SU-DHL-6 (cell line): ENCODE results near the gene CCER1.

Source experiments
- H2AFZ ChIP-seq: fragments of 200-600 bp; sonication (generic); 2 replicates; pipeline ENCODE4 v1.6.1; 2014; ENCODE audit warnings: low read depth, mild to moderate bottlenecking, moderate library complexity, mixed read lengths, antibody characterized with exemption, low read length; ENCODE audit not compliant: severe bottlenecking
- H3F3A ChIP-seq: fragments of 200-600 bp; shearing (Covaris generic); 2 replicates; pipeline ENCODE4 v1.6.0; 2016; ENCODE audit warnings: antibody characterized with exemption, mild to moderate bottlenecking; ENCODE audit not compliant: insufficient read depth
- H3K27ac ChIP-seq: fragments of 200-600 bp; sonication (generic); 2 replicates; pipeline ENCODE4 v1.5.1; 2016; ENCODE audit warnings: low read depth, mild to moderate bottlenecking, low read length, moderate library complexity, mixed read lengths
- H3K27me3 ChIP-seq: fragments of 200-600 bp; sonication (generic), shearing (Covaris generic); 2 replicates; pipeline ENCODE4 v1.6.0; 2014; ENCODE audit warnings: mild to moderate bottlenecking, low read length
- H3K36me3 ChIP-seq: fragments of 200-600 bp; sonication (generic); 2 replicates; pipeline ENCODE4 v1.6.1; 2014; ENCODE audit warnings: mild to moderate bottlenecking, low read length, mixed read lengths
- H3K4me2 ChIP-seq: fragments of 300-600, 200-600 bp; shearing (Covaris generic), sonication (generic); 2 replicates; pipeline ENCODE4 v1.6.0; 2014; ENCODE audit warnings: low read length, low read depth, mild to moderate bottlenecking; ENCODE audit not compliant: poor library complexity, severe bottlenecking
- H3K4me3 ChIP-seq: fragments of 200-600 bp; sonication (generic); 2 replicates; pipeline ENCODE4 v1.5.1; 2014; ENCODE audit warnings: antibody characterized with exemption, low read length, mild to moderate bottlenecking, mixed read lengths; ENCODE audit not compliant: insufficient read depth, poor library complexity, severe bottlenecking
- H3K79me2 ChIP-seq: fragments of 200-600 bp; sonication (generic); 2 replicates; pipeline ENCODE4 v1.6.1; 2014; ENCODE audit warnings: mild to moderate bottlenecking, low read length, moderate library complexity; ENCODE audit not compliant: insufficient read depth
- H3K9ac ChIP-seq: fragments of 200-600 bp; sonication (generic); 2 replicates; pipeline ENCODE4 v1.7.0; 2014; ENCODE audit warnings: mild to moderate bottlenecking, low read length
- H3K9me2 ChIP-seq: fragments of 200-600 bp; sonication (generic); replicated peaks from 2 replicates; pipeline ENCODE4 v1.6.1; 2014; ENCODE audit warnings: low read length; ENCODE audit not compliant: insufficient read depth
- H3K9me3 ChIP-seq: fragments of 200-600 bp; sonication (generic); 2 replicates; pipeline ENCODE4 v1.6.1; 2014; ENCODE audit warnings: low read length, mixed read lengths; ENCODE audit not compliant: insufficient read depth
- H4K20me1 ChIP-seq: fragments of 200-600 bp; sonication (generic); 2 replicates; pipeline ENCODE4 v1.6.1; 2014; ENCODE audit warnings: low read depth, mild to moderate bottlenecking, antibody characterized with exemption, low read length, moderate library complexity, mixed read lengths
- EZH2phosphoT487 ChIP-seq: fragments of 200-600 bp; sonication (generic), shearing (Covaris generic); conservative IDR thresholded peaks from 2 replicates; pipeline ENCODE4 v1.6.1; 2018; ENCODE audit warnings: mild to moderate bottlenecking, antibody characterized with exemption, low read length, moderate library complexity, mixed read lengths
- TF ChIP-seq, protein P1 (sequence below): fragments of 200-600 bp; sonication (generic); IDR thresholded peaks from one replicate; pipeline ENCODE4 v1.5.1; 2017; ENCODE audit warnings: antibody characterized with exemption, mild to moderate bottlenecking, low read length, moderate library complexity; ENCODE audit not compliant: insufficient read depth, poor library complexity, severe bottlenecking

CCER1 gene

DNA sequence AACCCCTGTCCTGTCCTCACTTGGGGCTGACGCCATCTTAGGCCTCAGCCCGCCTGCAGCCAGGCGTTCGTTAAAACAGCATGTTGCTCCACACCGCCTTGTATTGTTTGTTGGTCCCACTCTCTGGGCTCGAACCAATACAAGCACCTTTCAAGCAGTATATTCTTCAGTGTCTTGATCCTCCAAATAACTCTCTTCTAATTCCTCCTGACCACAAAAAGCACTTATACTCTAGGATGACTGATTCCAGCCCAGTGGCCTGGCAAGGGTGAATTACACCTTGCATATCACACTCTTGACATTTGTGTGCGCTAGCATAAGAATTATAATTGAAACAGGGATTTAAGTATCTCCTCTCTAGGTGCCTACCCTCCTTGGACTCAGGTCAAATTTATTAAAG is 7.1 kb downstream of the CCER1 start:
- Histone ChIP-seq H3K79me2 (no peaks in the 10 kb centered on the region), H3K9me3 (no peaks in the 10 kb centered on the region)
- TF ChIP-seq, protein P1, sequence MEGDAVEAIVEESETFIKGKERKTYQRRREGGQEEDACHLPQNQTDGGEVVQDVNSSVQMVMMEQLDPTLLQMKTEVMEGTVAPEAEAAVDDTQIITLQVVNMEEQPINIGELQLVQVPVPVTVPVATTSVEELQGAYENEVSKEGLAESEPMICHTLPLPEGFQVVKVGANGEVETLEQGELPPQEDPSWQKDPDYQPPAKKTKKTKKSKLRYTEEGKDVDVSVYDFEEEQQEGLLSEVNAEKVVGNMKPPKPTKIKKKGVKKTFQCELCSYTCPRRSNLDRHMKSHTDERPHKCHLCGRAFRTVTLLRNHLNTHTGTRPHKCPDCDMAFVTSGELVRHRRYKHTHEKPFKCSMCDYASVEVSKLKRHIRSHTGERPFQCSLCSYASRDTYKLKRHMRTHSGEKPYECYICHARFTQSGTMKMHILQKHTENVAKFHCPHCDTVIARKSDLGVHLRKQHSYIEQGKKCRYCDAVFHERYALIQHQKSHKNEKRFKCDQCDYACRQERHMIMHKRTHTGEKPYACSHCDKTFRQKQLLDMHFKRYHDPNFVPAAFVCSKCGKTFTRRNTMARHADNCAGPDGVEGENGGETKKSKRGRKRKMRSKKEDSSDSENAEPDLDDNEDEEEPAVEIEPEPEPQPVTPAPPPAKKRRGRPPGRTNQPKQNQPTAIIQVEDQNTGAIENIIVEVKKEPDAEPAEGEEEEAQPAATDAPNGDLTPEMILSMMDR: no peak
- no peak for TF ChIP-seq EZH2phosphoT487

GRCh38 chr12:90945070-90945649 is 9.8 kb downstream of the CCER1 start:
- Histone ChIP-seq H4K20me1 (no peaks in the 10 kb centered on the region), H2AFZ (no peak overlapping the region), H3K27ac (no peak overlapping the region), H3K27me3 (no peaks in the 10 kb centered on the region), H3K9ac (no peak overlapping the region), H3K4me3 (no peak overlapping the region), H3K36me3 (no peaks in the 10 kb centered on the region), H3F3A (no peaks in the 10 kb centered on the region), H3K79me2 (no peaks in the 10 kb centered on the region), H3K4me2 (no peak overlapping the region), H3K9me2 (no peaks in the 10 kb centered on the region), H3K9me3 (no peaks in the 10 kb centered on the region)
- no peak for TF ChIP-seq EZH2phosphoT487
- TF ChIP-seq, protein P1: peak; percentile 77

More for the DNA sequence above, 7.1 kb downstream of the CCER1 start:
- no peaks in the 10 kb centered on the region for H3K36me3 ChIP-seq
- no peak overlapping the region for H3K9ac ChIP-seq
- no peak overlapping the region for H2AFZ ChIP-seq
- no peaks in the 10 kb centered on the region for H3K27me3 ChIP-seq
- no peak overlapping the region for H3K4me2 ChIP-seq
- H3K9me2 ChIP-seq: no peaks in the 10 kb centered on the region
- H3K4me3 ChIP-seq: no peak overlapping the region
- no peaks in the 10 kb centered on the region for H3F3A ChIP-seq
- no peak overlapping the region for H3K27ac ChIP-seq
- H4K20me1 ChIP-seq: no peaks in the 10 kb centered on the region

- Histone ChIP-seq H3K79me2 (no peaks in the 10 kb centered on the region), H3K27ac (no peak overlapping the region), H3K9ac (no peak overlapping the region), H3F3A (no peaks in the 10 kb centered on the region), H3K9me3 (no peaks in the 10 kb centered on the region), H3K27me3 (no peaks in the 10 kb centered on the region), H3K9me2 (no peaks in the 10 kb centered on the region), H3K4me2 (no peak overlapping the region), H3K36me3 (no peaks in the 10 kb centered on the region), H3K4me3 (no peak overlapping the region), H2AFZ (no peak overlapping the region), H4K20me1 (no peaks in the 10 kb centered on the region)
- TF ChIP-seq, protein P1: no peak
- no peak for TF ChIP-seq EZH2phosphoT487
Measured at GRCh38 chr12:90943255-90943654, 11.7 kb downstream of the CCER1 start.
